ENCODE data around the gene SLC16A10. TPM values are rescaled to one million over a fixed set of nuclear protein-coding genes. Genes with fewer than 3 reads are reported as not detected.
"Not testable (repeated sequence)": the region's sequence is repeated elsewhere in the genome, so short reads cannot be mapped to it uniquely, and the experiment has no call there.

SLC16A10 gene
- total RNA-seq, 2 experiments from 2014 or later: 6.2 to 7.0 TPM

- Mint-ChIP-seq H3K9me3 (ENCODE audit: low read depth) (peaks cover 2% of the 10 kb centered on the region), H3K27ac (no peak overlapping the region), H3K4me1 (peaks cover 36% of the 10 kb centered on the region), H3K27me3 (no peaks in the 10 kb centered on the region), H3K36me3 (ENCODE audit: low read depth) (peaks cover 9% of the 10 kb centered on the region), H3K4me3 (no peak overlapping the region)
- CTCF ChIA-PET: no interaction called here
- POLR2A ChIA-PET: no interaction called here
- ATAC-seq: no peak
- DNase-seq: no peak
- intact Hi-C loops (cut with DNase I, micrococcal nuclease): loop anchor here in 1 of 2 experiments (5.0 to 10.0 kb wide), 2 partner anchors 43 to 370 kb away; partner anchors contain the start of gene REV3L
Observed at GRCh38 chr6:111114482-111114881, 27.2 kb downstream of the SLC16A10 start.

- H3K27ac Mint-ChIP-seq: no peak overlapping the region
- ATAC-seq (no peak), DNase-seq (no peak)
- H3K27me3 Mint-ChIP-seq: no peaks in the 10 kb centered on the region
- H3K4me1 Mint-ChIP-seq: peaks cover 34% of the 10 kb centered on the region
- peaks cover 9% of the 10 kb centered on the region for H3K36me3 Mint-ChIP-seq (ENCODE audit: low read depth)
- ChIA-PET CTCF (interaction anchor here (1.2 kb wide), 1 partner anchor 12 kb away, joined by 5 read pairs; no protein-coding TSS in a partner anchor), POLR2A (no interaction called here)
- intact Hi-C loops (cut with DNase I, micrococcal nuclease): loop anchor here in 1 of 2 experiments (10.0 kb wide), 1 partner anchor 366 kb away; the partner anchor contains the start of gene REV3L
- no peak overlapping the region for H3K4me3 Mint-ChIP-seq
- H3K9me3 Mint-ChIP-seq (ENCODE audit: low read depth): peaks cover 2% of the 10 kb centered on the region
Observed at GRCh38 chr6:111118826-111119225, 31.5 kb downstream of the SLC16A10 start.

GRCh38 chr6:111119571-111120329 is 32.4 kb downstream of the SLC16A10 start:
- ATAC-seq: no peak
- no peaks in the 10 kb centered on the region for H3K27me3 Mint-ChIP-seq
- CTCF ChIA-PET: no interaction called here

GRCh38 chr6:111121789-111122350 is 34.6 kb downstream of the SLC16A10 start:
- Mint-ChIP-seq H3K27me3 (no peaks in the 10 kb centered on the region), H3K27ac (no peak overlapping the region), H3K9me3 (ENCODE audit: low read depth) (no peaks in the 10 kb centered on the region), H3K4me1 (peaks cover 19% of the 10 kb centered on the region), H3K36me3 (ENCODE audit: low read depth) (peaks cover 5% of the 10 kb centered on the region), H3K4me3 (no peak overlapping the region)
- ChIA-PET POLR2A (no interaction called here), CTCF (interaction anchor here (1.6 kb wide), 1 partner anchor 9 kb away, joined by 6 read pairs; no protein-coding TSS in a partner anchor)
- intact Hi-C loops (cut with DNase I, micrococcal nuclease): loop anchor here in 1 of 2 experiments (5.0 kb wide), 1 partner anchor 35 kb away; the partner anchor contains the start of gene SLC16A10
- DNase-seq (no peak), ATAC-seq (no peak)

More at GRCh38 chr6:111119571-111120329, 32.4 kb downstream of the SLC16A10 start:
- Mint-ChIP-seq H3K27ac (no peak overlapping the region), H3K4me3 (no peak overlapping the region), H3K4me1 (peaks cover 29% of the 10 kb centered on the region), H3K36me3 (ENCODE audit: low read depth) (peaks cover 9% of the 10 kb centered on the region), H3K9me3 (ENCODE audit: low read depth) (peaks cover 2% of the 10 kb centered on the region)
- POLR2A ChIA-PET: no interaction called here
- DNase-seq: no peak
- intact Hi-C loops (cut with DNase I, micrococcal nuclease): loop anchor here in 1 of 2 experiments (5.0 to 10.0 kb wide), 2 partner anchors 32 to 365 kb away; partner anchors contain the start of genes REV3L and SLC16A10

- ATAC-seq: peak; percentile 53
- CTCF ChIA-PET: no interaction called here
- peak overlapping the region; percentile 5 for H3K27ac Mint-ChIP-seq
Observed at GRCh38 chr6:111122458-111123286, 35.4 kb downstream of the SLC16A10 start.

GRCh38 chr6:111124406-111124805 is 37.1 kb downstream of the SLC16A10 start:
- CTCF ChIA-PET: no interaction called here
- intact Hi-C loops (cut with DNase I, micrococcal nuclease): loop anchor here in 1 of 2 experiments (5.0 kb wide), 1 partner anchor 37 kb away; the partner anchor contains the start of gene SLC16A10
- ATAC-seq (no peak), DNase-seq (no peak)
- POLR2A ChIA-PET: no interaction called here
- H3K9me3 Mint-ChIP-seq (ENCODE audit: low read depth): no peaks in the 10 kb centered on the region
- H3K36me3 Mint-ChIP-seq (ENCODE audit: low read depth): no peaks in the 10 kb centered on the region
- no peak overlapping the region for H3K27ac Mint-ChIP-seq
- H3K27me3 Mint-ChIP-seq: no peaks in the 10 kb centered on the region
- no peak overlapping the region for H3K4me3 Mint-ChIP-seq
- H3K4me1 Mint-ChIP-seq: peaks cover 19% of the 10 kb centered on the region

More at GRCh38 chr6:111122458-111123286, 35.4 kb downstream of the SLC16A10 start:
- DNase-seq: no peak
- peaks cover 19% of the 10 kb centered on the region for H3K4me1 Mint-ChIP-seq
- peaks cover 5% of the 10 kb centered on the region for H3K36me3 Mint-ChIP-seq (ENCODE audit: low read depth)
- no peak overlapping the region for H3K4me3 Mint-ChIP-seq
- no peaks in the 10 kb centered on the region for H3K9me3 Mint-ChIP-seq (ENCODE audit: low read depth)
- no peaks in the 10 kb centered on the region for H3K27me3 Mint-ChIP-seq
- intact Hi-C loops (cut with DNase I, micrococcal nuclease): loop anchor here in 1 of 2 experiments (5.0 kb wide), 1 partner anchor 35 kb away; the partner anchor contains the start of gene SLC16A10
- POLR2A ChIA-PET: no interaction called here

GRCh38 chr6:111129013-111129412 is 41.7 kb downstream of the SLC16A10 start:
- no peak for ATAC-seq
- no peak overlapping the region for H3K4me3 Mint-ChIP-seq
- no peaks in the 10 kb centered on the region for H3K27me3 Mint-ChIP-seq

GRCh38 chr6:111131018-111131417 is 43.7 kb downstream of the SLC16A10 start:
- POLR2A ChIA-PET, ATAC-seq: not testable (repeated sequence)
- CTCF ChIA-PET: interaction anchor here (0.5 to 1.9 kb wide), 4 partner anchors 10 to 102 kb away, joined by 3 to 6 read pairs (median 4); no protein-coding TSS in a partner anchor

More at GRCh38 chr6:111129013-111129412, 41.7 kb downstream of the SLC16A10 start:
- POLR2A ChIA-PET: no interaction called here
- CTCF ChIA-PET: interaction anchor here (0.6 kb wide), 1 partner anchor 153 kb away, joined by 3 read pairs; no protein-coding TSS in a partner anchor
- no peaks in the 10 kb centered on the region for H3K9me3 Mint-ChIP-seq (ENCODE audit: low read depth)
- no peak overlapping the region for H3K27ac Mint-ChIP-seq
- peaks cover 4% of the 10 kb centered on the region for H3K36me3 Mint-ChIP-seq (ENCODE audit: low read depth)
- no peak for DNase-seq
- intact Hi-C loops (cut with DNase I, micrococcal nuclease): no loop called here
- H3K4me1 Mint-ChIP-seq: peaks cover 3% of the 10 kb centered on the region

GRCh38 chr6:111132669-111133068 is 45.4 kb downstream of the SLC16A10 start:
- CTCF ChIA-PET; H3K9me3 Mint-ChIP-seq (ENCODE audit: low read depth); DNase-seq; H3K27ac Mint-ChIP-seq; intact Hi-C loops (cut with DNase I, micrococcal nuclease); H3K4me3 Mint-ChIP-seq; H3K27me3 Mint-ChIP-seq; POLR2A ChIA-PET; ATAC-seq; H3K4me1 Mint-ChIP-seq: not testable (repeated sequence)
- H3K36me3 Mint-ChIP-seq (ENCODE audit: low read depth): peaks cover 18% of the 10 kb centered on the region

More at GRCh38 chr6:111131018-111131417, 43.7 kb downstream of the SLC16A10 start:
- H3K27ac Mint-ChIP-seq; intact Hi-C loops (cut with DNase I, micrococcal nuclease); H3K27me3 Mint-ChIP-seq; H3K4me1 Mint-ChIP-seq; DNase-seq; H3K4me3 Mint-ChIP-seq; H3K36me3 Mint-ChIP-seq (ENCODE audit: low read depth); H3K9me3 Mint-ChIP-seq (ENCODE audit: low read depth): not testable (repeated sequence)

GRCh38 chr6:111134236-111134869 is 47.0 kb downstream of the SLC16A10 start:
- intact Hi-C loops (cut with DNase I, micrococcal nuclease); DNase-seq; H3K4me3 Mint-ChIP-seq; ATAC-seq; CTCF ChIA-PET; H3K27ac Mint-ChIP-seq; H3K27me3 Mint-ChIP-seq; H3K4me1 Mint-ChIP-seq; POLR2A ChIA-PET; H3K9me3 Mint-ChIP-seq (ENCODE audit: low read depth): not testable (repeated sequence)
- H3K36me3 Mint-ChIP-seq (ENCODE audit: low read depth): peaks cover 18% of the 10 kb centered on the region
